Vagina (tissue), 2 donors: ENCODE results near the gene NHLH2.

Experiments used
- POLR2AphosphoS5 ChIP-seq, 2 donors: sonication (generic); formaldehyde crosslinking; IDR thresholded peaks; one replicate each; pipeline ENCODE4 v1.9.0; 2017; ENCODE audit warnings: antibody characterized with exemption in 2 of 2, mild to moderate bottlenecking in 2 of 2, low read depth in 1 of 2; ENCODE audit not compliant: insufficient read depth in 1 of 2
- TF ChIP-seq, protein P1 (sequence below), 3 experiments: fragments of 450-650 bp in 2 of 3; fragments of 200-600 bp in 1 of 3; sonication (generic) in 1 of 3; IDR thresholded peaks; one replicate each; pipeline ENCODE4 v1.5.1; 2017 to 2019; ENCODE audit warnings: antibody characterized with exemption in 3 of 3, mild to moderate bottlenecking in 2 of 3, moderate library complexity in 2 of 3

DNA sequence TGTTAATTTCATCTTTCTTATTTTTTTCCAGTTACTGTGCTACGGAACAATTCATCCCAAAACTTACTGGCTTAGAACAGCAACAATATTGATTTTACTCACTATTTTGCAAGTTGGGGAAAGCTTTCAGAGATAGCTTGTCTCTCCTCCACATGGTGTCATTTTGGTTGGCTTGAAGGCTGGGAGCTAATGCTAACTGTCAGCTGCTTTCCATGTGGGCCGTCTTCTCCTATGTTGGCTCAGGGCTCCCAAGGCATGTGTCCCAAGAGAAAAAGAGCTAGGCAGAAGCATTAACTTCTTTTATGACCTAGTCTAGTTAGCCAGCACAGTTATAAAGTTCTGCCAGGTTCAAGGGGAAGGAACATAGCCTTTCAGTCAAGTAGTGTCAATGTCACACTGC is 38.5 kb downstream of the NHLH2 start:
- TF ChIP-seq, protein P1, sequence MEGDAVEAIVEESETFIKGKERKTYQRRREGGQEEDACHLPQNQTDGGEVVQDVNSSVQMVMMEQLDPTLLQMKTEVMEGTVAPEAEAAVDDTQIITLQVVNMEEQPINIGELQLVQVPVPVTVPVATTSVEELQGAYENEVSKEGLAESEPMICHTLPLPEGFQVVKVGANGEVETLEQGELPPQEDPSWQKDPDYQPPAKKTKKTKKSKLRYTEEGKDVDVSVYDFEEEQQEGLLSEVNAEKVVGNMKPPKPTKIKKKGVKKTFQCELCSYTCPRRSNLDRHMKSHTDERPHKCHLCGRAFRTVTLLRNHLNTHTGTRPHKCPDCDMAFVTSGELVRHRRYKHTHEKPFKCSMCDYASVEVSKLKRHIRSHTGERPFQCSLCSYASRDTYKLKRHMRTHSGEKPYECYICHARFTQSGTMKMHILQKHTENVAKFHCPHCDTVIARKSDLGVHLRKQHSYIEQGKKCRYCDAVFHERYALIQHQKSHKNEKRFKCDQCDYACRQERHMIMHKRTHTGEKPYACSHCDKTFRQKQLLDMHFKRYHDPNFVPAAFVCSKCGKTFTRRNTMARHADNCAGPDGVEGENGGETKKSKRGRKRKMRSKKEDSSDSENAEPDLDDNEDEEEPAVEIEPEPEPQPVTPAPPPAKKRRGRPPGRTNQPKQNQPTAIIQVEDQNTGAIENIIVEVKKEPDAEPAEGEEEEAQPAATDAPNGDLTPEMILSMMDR (IDR thresholded peaks at IDR 0.05) = no peak
- TF ChIP-seq POLR2AphosphoS5 (IDR thresholded peaks at IDR 0.05; ENCODE audit: insufficient read depth in 1 of 2, low read depth in 1 of 2) = no peak
